ENCODE results near the gene DNAJC25. TPM values are rescaled to one million over a fixed set of nuclear protein-coding genes. Genes with fewer than 3 reads are reported as not detected.

Gene DNAJC25
- total and polyA plus RNA-seq, 2 of the 8 experiments (the other 6 are each of a cell fraction or from before 2014, with no cell fraction given), result 2.7 to 6.2 TPM

DNA sequence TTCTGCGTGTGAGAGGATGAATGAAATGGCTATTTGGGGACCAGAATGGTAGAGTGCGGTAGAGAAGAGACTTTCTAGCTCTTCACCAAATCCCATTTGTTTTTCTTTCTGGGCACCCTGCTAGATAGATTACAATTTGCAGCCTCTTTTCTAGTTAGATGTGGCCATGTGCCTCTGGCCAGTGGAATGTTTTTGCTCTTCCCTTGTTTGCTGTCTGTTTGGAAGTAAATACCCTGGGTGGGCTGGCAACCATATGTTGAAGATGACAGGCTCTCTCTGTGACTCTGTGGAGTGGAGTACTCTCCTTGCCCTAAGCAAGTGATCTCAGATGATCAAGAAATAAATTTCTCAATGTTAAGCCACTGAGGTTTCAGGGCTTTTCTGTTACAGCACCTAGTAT, 43.2 kb downstream of the DNAJC25 start:
- CTCF ChIA-PET (ENCODE audit: partially characterized antibody), result interaction anchor here (0.8 to 1.9 kb wide), 7 partner anchors 10 to 401 kb away, joined by 3 to 4 read pairs (median 3); partner anchors contain the start of gene DNAJC25

More for the DNA sequence above, 43.2 kb downstream of the DNAJC25 start:
- no peaks in the 10 kb centered on the region for H3K4me1 ChIP-seq (replicated peaks in 1 of 4; ENCODE audit: control insufficient read depth in 3 of 4, insufficient read depth in 4 of 4, low read length in 3 of 4)
- no peaks in the 10 kb centered on the region for H3K79me2 ChIP-seq (ENCODE audit: control insufficient read depth in 1 of 2, insufficient read depth in 2 of 2, low read length in 2 of 2)
- 87% methylated on average over 2 of the region's 2 CpGs; no CpG with 5 or more reads in 1 of the 2 experiments for WGBS, 2 experiments (ENCODE audit: extremely low coverage in 1 of 2, insufficient coverage in 1 of 2, insufficient read length in 1 of 2, insufficient replicate concordance in 2 of 2, low coverage in 1 of 2, low lambda C conversion rate in 2 of 2, missing lambda C conversion rate in 1 of 2)
- H2AK5ac ChIP-seq (ENCODE audit: low read depth, low read length), result no peak overlapping the region
- H2BK12ac ChIP-seq (ENCODE audit: low read depth, low read length), result no peak overlapping the region
- H4K5ac ChIP-seq (ENCODE audit: insufficient read length, low read depth, low read length), result no peak overlapping the region
- no peak for TF ChIP-seq TEAD4 (IDR thresholded peaks at IDR 0.05; ENCODE audit: low read depth, low read length)
- no peak for TF ChIP-seq CREB1 (IDR thresholded peaks at IDR 0.05)
- no peak for TF ChIP-seq CTBP2 (IDR thresholded peaks at IDR 0.05; ENCODE audit: borderline replicate concordance, insufficient read depth, insufficient read length, low read length)
- no peaks in the 10 kb centered on the region for H3K79me1 ChIP-seq (ENCODE audit: low read depth, low read length)
- no peak overlapping the region for H3K23ac ChIP-seq (ENCODE audit: insufficient read length)
- no peak overlapping the region for H4K8ac ChIP-seq (ENCODE audit: extremely low read depth, insufficient read depth, low read length)
- H3K4ac ChIP-seq (replicated peaks; ENCODE audit: insufficient read length, low read depth, low read length), result no peak overlapping the region
- H2BK20ac ChIP-seq (ENCODE audit: low read length), result no peak overlapping the region
- H3K4me2 ChIP-seq (ENCODE audit: insufficient read depth in 1 of 2, low read depth in 2 of 2, low read length in 2 of 2), result no peak overlapping the region
- no peak overlapping the region for H3K27ac ChIP-seq (ENCODE audit: low read depth, low read length)
- no peak overlapping the region for H2BK15ac ChIP-seq (ENCODE audit: low read length)
- no peak overlapping the region for H3K18ac ChIP-seq (ENCODE audit: extremely low read depth, low read length)
- no peaks in the 10 kb centered on the region for H4K20me1 ChIP-seq (replicated peaks in 1 of 2; ENCODE audit: control insufficient read depth in 1 of 2, insufficient read depth in 2 of 2, low read length in 2 of 2)
- DNase-seq (ENCODE audit: low read depth in 1 of 2, low spot score in 2 of 2), result no peak
- H3K36me3 ChIP-seq (ENCODE audit: control insufficient read depth in 2 of 4, insufficient read depth in 4 of 4, low read length in 3 of 4), result no peaks in the 10 kb centered on the region; a peak in 2 of 8 replicates
- FAIRE-seq, result peak; percentile 13
- no peak overlapping the region for H3K4me3 ChIP-seq (ENCODE audit: extremely low read depth in 1 of 4, insufficient read depth in 2 of 4, low read depth in 3 of 4, low read length in 4 of 4)
- no peak overlapping the region for H3K14ac ChIP-seq (ENCODE audit: insufficient read length)
- H2BK5ac ChIP-seq (ENCODE audit: low read depth, low read length), result no peak overlapping the region
- POLR2A ChIA-PET (ENCODE audit: partially characterized antibody), result interaction anchor here (0.7 to 0.9 kb wide), 2 partner anchors 10 kb away, joined by 3 read pairs; no protein-coding TSS in a partner anchor
- H3K27me3 ChIP-seq (replicated peaks in 1 of 4; ENCODE audit: control insufficient read depth in 3 of 4, extremely low read depth in 1 of 4, insufficient read depth in 3 of 4, low read length in 3 of 4), result no peaks in the 10 kb centered on the region
- H3K56ac ChIP-seq (replicated peaks; ENCODE audit: insufficient read length, low read depth, low read length), result no peak overlapping the region
- no peak overlapping the region for H3K9ac ChIP-seq (replicated peaks in 1 of 4; ENCODE audit: extremely low read depth in 1 of 4, low read depth in 3 of 4, low read length in 3 of 4)
- no peak overlapping the region for H2BK120ac ChIP-seq (replicated peaks; ENCODE audit: low read depth, low read length)
- H4K91ac ChIP-seq (replicated peaks; ENCODE audit: insufficient read length, low read length), result no peak overlapping the region
- H3K9me3 ChIP-seq (ENCODE audit: insufficient read depth in 2 of 2, low read depth in 1 of 2, low read length in 1 of 2), result no peaks in the 10 kb centered on the region
- H3K23me2 ChIP-seq (ENCODE audit: low read depth, low read length), result no peaks in the 10 kb centered on the region
- H2AFZ ChIP-seq (ENCODE audit: low read length), result no peak overlapping the region
